ENCODE results near the gene ELOVL3. TPM values are rescaled to one million over a fixed set of nuclear protein-coding genes. Genes with fewer than 3 reads are reported as not detected.
A peak's percentile ranks its signal among the peaks of the same experiment; 100 is the strongest.

ELOVL3 gene
- total and polyA plus RNA-seq, 9 of the 15 experiments (the other 6 are each of a cell fraction or from before 2014, with no cell fraction given), result 0.32 to 3.3 (median 0.87) TPM

- TF ChIP-seq, protein P1, sequence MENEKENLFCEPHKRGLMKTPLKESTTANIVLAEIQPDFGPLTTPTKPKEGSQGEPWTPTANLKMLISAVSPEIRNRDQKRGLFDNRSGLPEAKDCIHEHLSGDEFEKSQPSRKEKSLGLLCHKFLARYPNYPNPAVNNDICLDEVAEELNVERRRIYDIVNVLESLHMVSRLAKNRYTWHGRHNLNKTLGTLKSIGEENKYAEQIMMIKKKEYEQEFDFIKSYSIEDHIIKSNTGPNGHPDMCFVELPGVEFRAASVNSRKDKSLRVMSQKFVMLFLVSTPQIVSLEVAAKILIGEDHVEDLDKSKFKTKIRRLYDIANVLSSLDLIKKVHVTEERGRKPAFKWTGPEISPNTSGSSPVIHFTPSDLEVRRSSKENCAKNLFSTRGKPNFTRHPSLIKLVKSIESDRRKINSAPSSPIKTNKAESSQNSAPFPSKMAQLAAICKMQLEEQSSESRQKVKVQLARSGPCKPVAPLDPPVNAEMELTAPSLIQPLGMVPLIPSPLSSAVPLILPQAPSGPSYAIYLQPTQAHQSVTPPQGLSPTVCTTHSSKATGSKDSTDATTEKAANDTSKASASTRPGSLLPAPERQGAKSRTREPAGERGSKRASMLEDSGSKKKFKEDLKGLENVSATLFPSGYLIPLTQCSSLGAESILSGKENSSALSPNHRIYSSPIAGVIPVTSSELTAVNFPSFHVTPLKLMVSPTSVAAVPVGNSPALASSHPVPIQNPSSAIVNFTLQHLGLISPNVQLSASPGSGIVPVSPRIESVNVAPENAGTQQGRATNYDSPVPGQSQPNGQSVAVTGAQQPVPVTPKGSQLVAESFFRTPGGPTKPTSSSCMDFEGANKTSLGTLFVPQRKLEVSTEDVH (IDR thresholded peaks at IDR 0.05; ENCODE audit: low read depth, partially characterized antibody), result no peak
- TF ChIP-seq NKRF (IDR thresholded peaks at IDR 0.05; ENCODE audit: borderline replicate concordance) (peak; percentile 94), MXD1 (CRISPR knock-in tag; IDR thresholded peaks at IDR 0.05; ENCODE audit: borderline replicate concordance, poor library complexity, severe bottlenecking) (peak; percentile 47), NFYB (IDR thresholded peaks at IDR 0.05; ENCODE audit: extremely low read depth, insufficient read length) (peak; percentile 3), POLR2H (tag; IDR thresholded peaks at IDR 0.05; ENCODE audit: low read depth) (no peak), KDM2B (CRISPR knock-in tag; IDR thresholded peaks at IDR 0.05) (0 out of 2 replicates have a peak, but pooled peaks have one; percentile 72), DPF2 (IDR thresholded peaks at IDR 0.05) (0 out of 2 replicates have a peak, but pooled peaks have one; percentile 15), TRIM25 (IDR thresholded peaks at IDR 0.05; ENCODE audit: borderline replicate concordance) (0 out of 2 replicates have a peak, but pooled peaks have one; percentile 34), HOMEZ (CRISPR knock-in tag; IDR thresholded peaks at IDR 0.05) (no peak), HLTF (IDR thresholded peaks at IDR 0.05) (no peak), ZNF408 (CRISPR knock-in tag; IDR thresholded peaks at IDR 0.05; ENCODE audit: low read depth) (no peak), ETV5 (CRISPR knock-in tag; IDR thresholded peaks at IDR 0.05; ENCODE audit: low read depth) (no peak)
- TF ChIP-seq, protein P2, sequence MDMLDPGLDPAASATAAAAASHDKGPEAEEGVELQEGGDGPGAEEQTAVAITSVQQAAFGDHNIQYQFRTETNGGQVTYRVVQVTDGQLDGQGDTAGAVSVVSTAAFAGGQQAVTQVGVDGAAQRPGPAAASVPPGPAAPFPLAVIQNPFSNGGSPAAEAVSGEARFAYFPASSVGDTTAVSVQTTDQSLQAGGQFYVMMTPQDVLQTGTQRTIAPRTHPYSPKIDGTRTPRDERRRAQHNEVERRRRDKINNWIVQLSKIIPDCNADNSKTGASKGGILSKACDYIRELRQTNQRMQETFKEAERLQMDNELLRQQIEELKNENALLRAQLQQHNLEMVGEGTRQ (CRISPR knock-in tag; IDR thresholded peaks at IDR 0.05), result peak; percentile 72
- TF ChIP-seq, protein P3, sequence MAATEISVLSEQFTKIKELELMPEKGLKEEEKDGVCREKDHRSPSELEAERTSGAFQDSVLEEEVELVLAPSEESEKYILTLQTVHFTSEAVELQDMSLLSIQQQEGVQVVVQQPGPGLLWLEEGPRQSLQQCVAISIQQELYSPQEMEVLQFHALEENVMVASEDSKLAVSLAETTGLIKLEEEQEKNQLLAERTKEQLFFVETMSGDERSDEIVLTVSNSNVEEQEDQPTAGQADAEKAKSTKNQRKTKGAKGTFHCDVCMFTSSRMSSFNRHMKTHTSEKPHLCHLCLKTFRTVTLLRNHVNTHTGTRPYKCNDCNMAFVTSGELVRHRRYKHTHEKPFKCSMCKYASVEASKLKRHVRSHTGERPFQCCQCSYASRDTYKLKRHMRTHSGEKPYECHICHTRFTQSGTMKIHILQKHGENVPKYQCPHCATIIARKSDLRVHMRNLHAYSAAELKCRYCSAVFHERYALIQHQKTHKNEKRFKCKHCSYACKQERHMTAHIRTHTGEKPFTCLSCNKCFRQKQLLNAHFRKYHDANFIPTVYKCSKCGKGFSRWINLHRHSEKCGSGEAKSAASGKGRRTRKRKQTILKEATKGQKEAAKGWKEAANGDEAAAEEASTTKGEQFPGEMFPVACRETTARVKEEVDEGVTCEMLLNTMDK (IDR thresholded peaks at IDR 0.05; ENCODE audit: borderline replicate concordance, insufficient read depth, low read depth, low read length, poor library complexity, severe bottlenecking), result peak; percentile 26
Observed at GRCh38 chr10:102241444-102242117, 15.5 kb downstream of the ELOVL3 start, which contains the start of gene PITX3 (continued).

Measured in K562 (cell line).